WTC11 (cell line): ENCODE data around the gene USF2. TPM values are rescaled to one million over a fixed set of nuclear protein-coding genes. Genes with fewer than 3 reads are reported as not detected.
A peak's percentile ranks its signal among the peaks of the same experiment; 100 is the strongest.

ENCODE experiments used
- ATAC-seq: fragments of 200-7000 bp; cut with Tn5 transposase; 2 replicates; pipeline ENCODE4 v1.10.0; 2021; ENCODE audit warnings: mild to moderate bottlenecking, moderate library complexity
- CTCF ChIA-PET: fragments of 300-600 bp; sonication (Branson Sonifier 250); formaldehyde crosslinking; loops from one replicate; lab custom pipeline; 2021; ENCODE audit warnings: antibody characterized with exemption; lab: Charles Lee
- POLR2A ChIA-PET: fragments of 350-600 bp; sonication (Branson Sonifier 250); formaldehyde crosslinking; loops from one replicate; lab custom pipeline; 2021; ENCODE audit warnings: antibody characterized with exemption; lab: Charles Lee
- DNase-seq: peaks from one replicate; pipeline ENCODE4 v3.0.0; 2021; ENCODE audit warnings: low spot score
- H3K27ac Mint-ChIP-seq: 2 replicates; pipeline ENCODE4 v1.8.0; 2021; ENCODE audit warnings: mixed read lengths
- H3K27me3 Mint-ChIP-seq: 2 replicates; pipeline ENCODE4 v1.8.0; 2021; ENCODE audit warnings: low read depth, mild to moderate bottlenecking, moderate library complexity, mixed read lengths
- H3K36me3 Mint-ChIP-seq: 2 replicates; pipeline ENCODE4 v1.8.0; 2021; ENCODE audit warnings: mixed read lengths
- H3K4me1 Mint-ChIP-seq: 2 replicates; pipeline ENCODE4 v1.8.0; 2022; ENCODE audit warnings: mixed read lengths
- H3K4me3 Mint-ChIP-seq: 2 replicates; pipeline ENCODE4 v1.8.0; 2021; ENCODE audit warnings: mild to moderate bottlenecking, moderate library complexity, mixed read lengths
- H3K9me3 Mint-ChIP-seq: 2 replicates; pipeline ENCODE4 v1.8.0; 2021; ENCODE audit warnings: mixed read lengths
- ATF1 ChIP-seq: sonication (generic); formaldehyde crosslinking; IDR thresholded peaks from 2 replicates; pipeline ENCODE4 v1.8.1; 2023; ENCODE audit warnings: mild to moderate bottlenecking, moderate library complexity, missing genetic modification reagents
- ELF4 ChIP-seq: sonication (generic); formaldehyde crosslinking; IDR thresholded peaks from 2 replicates; pipeline ENCODE4 v1.8.1; 2022; ENCODE audit warnings: low read depth, mild to moderate bottlenecking, moderate library complexity, missing genetic modification reagents
- GRHL2 ChIP-seq: fragments of 250-450 bp; sonication (Bioruptor Pico); IDR thresholded peaks from 2 replicates; pipeline ENCODE4 v1.8.0; 2022; ENCODE audit warnings: mild to moderate bottlenecking, moderate library complexity; ENCODE audit not compliant: insufficient replicate concordance, severe bottlenecking
- HMGA2 ChIP-seq: fragments of 250-450 bp; sonication (Bioruptor Pico); IDR thresholded peaks from 2 replicates; pipeline ENCODE4 v1.4.0; 2021; ENCODE audit warnings: mild to moderate bottlenecking, moderate library complexity
- JAZF1 ChIP-seq: fragments of 250-450 bp; sonication (Bioruptor Pico); IDR thresholded peaks from 2 replicates; pipeline ENCODE4 v1.9.0; 2021; ENCODE audit warnings: moderate library complexity, mild to moderate bottlenecking, inconsistent platforms
- KAT7 ChIP-seq: sonication (generic); formaldehyde crosslinking; IDR thresholded peaks from 2 replicates; pipeline ENCODE4 v1.8.1; 2023; ENCODE audit warnings: missing genetic modification reagents, mild to moderate bottlenecking, borderline replicate concordance
- MXD4 ChIP-seq: fragments of 250-450 bp; sonication (Bioruptor Pico); IDR thresholded peaks from 2 replicates; pipeline ENCODE4 v1.8.0; 2021; ENCODE audit warnings: mild to moderate bottlenecking, moderate library complexity, borderline replicate concordance
- NFYB ChIP-seq: sonication (generic); formaldehyde crosslinking; conservative IDR thresholded peaks from 2 replicates; pipeline ENCODE4 v1.8.0; 2022; ENCODE audit warnings: low read depth, missing genetic modification reagents
- SMAD4 ChIP-seq: sonication (generic); formaldehyde crosslinking; IDR thresholded peaks from 2 replicates; pipeline ENCODE4 v1.8.0; 2022; ENCODE audit warnings: mild to moderate bottlenecking, missing genetic modification reagents
- TEAD4 ChIP-seq: sonication (generic); formaldehyde crosslinking; IDR thresholded peaks from 2 replicates; pipeline ENCODE4 v1.8.0; 2022; ENCODE audit warnings: mild to moderate bottlenecking, missing genetic modification reagents
- ZNF317 ChIP-seq: sonication (generic); formaldehyde crosslinking; IDR thresholded peaks from 2 replicates; pipeline ENCODE4 v1.8.1; 2023; ENCODE audit warnings: low read depth, mild to moderate bottlenecking, moderate library complexity, missing genetic modification reagents, borderline replicate concordance
- total RNA-seq: library from RNA; stranded (reverse); gene quantifications from 3 replicates; pipeline ENCODE4 v1.2.3, GENCODE V29; 2021
- TF ChIP-seq, protein P1 (sequence below): sonication (generic); formaldehyde crosslinking; IDR thresholded peaks from 2 replicates; pipeline ENCODE4 v1.8.1; 2023; ENCODE audit warnings: mild to moderate bottlenecking, moderate library complexity, missing genetic modification reagents
- TF ChIP-seq, protein P2 (sequence below): fragments of 250-450 bp; sonication (Bioruptor Pico); IDR thresholded peaks from 2 replicates; pipeline ENCODE4 v1.9.0; 2021; ENCODE audit warnings: mild to moderate bottlenecking
- TF ChIP-seq, protein P3 (sequence below): sonication (generic); formaldehyde crosslinking; IDR thresholded peaks from 2 replicates; pipeline ENCODE4 v1.8.1; 2023; ENCODE audit warnings: mild to moderate bottlenecking, missing genetic modification reagents, moderate library complexity
- TF ChIP-seq, protein P4 (sequence below): sonication (generic); formaldehyde crosslinking; IDR thresholded peaks from 2 replicates; pipeline ENCODE4 v1.8.0; 2022; ENCODE audit warnings: mild to moderate bottlenecking, missing genetic modification reagents
- TF ChIP-seq, protein P5 (sequence below): fragments of 250-450 bp; sonication (Bioruptor Pico); IDR thresholded peaks from 2 replicates; pipeline ENCODE4 v1.8.0; 2021; ENCODE audit warnings: mild to moderate bottlenecking
- TF ChIP-seq, protein P6 (sequence below): sonication (generic); formaldehyde crosslinking; IDR thresholded peaks from 2 replicates; pipeline ENCODE4 v1.8.1; 2022; ENCODE audit warnings: low read depth, missing genetic modification reagents, borderline replicate concordance
- TF ChIP-seq, protein P7 (sequence below): sonication (generic); formaldehyde crosslinking; IDR thresholded peaks from 2 replicates; pipeline ENCODE4 v1.8.0; 2022; ENCODE audit warnings: mild to moderate bottlenecking, missing genetic modification reagents
- TF ChIP-seq, protein P8 (sequence below): sonication (generic); formaldehyde crosslinking; IDR thresholded peaks from 2 replicates; pipeline ENCODE4 v1.8.1; 2022; ENCODE audit warnings: low read depth, mild to moderate bottlenecking, moderate library complexity, missing genetic modification reagents, borderline replicate concordance

The USF2 gene
- total RNA-seq, 1 experiment from 2014 or later, result 109 TPM

DNA sequence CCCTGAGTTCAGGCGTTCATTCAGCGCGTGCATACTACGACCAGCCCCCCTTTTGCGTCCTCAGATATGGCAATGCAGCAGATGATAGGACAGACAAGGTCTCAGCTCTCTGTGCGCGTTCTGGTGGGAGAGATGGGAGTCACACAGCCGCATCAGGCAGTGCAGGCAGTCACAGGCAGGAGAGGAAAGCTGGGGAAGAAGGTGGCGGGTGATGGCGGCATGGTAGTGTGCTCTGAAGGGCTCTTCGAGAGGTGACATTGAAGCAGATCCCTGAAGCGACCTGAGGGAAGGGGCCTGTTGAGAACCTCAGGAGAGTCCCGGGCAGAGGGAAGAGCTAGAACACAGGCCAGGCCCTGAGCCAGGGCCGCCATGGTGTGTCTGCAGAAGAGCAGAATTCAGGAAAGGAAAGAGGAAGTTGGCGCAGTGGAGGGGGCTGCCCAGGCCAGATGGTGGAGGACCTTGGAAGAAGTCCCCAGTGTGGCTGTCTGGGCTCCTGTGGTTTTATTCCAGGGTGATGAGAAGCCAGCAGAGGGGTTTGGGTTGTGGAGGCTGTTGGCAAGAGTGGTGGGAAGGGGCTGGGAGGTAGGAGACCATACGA lies 3.5 kb downstream of the USF2 start:
- Mint-ChIP-seq H3K27me3 (no peaks in the 10 kb centered on the region), H3K9me3 (no peaks in the 10 kb centered on the region), H3K4me3 (no peak overlapping the region), H3K36me3 (peaks cover 56% of the 10 kb centered on the region), H3K27ac (peak overlapping the region; percentile 57; the same call in 1 of the 2 replicates), H3K4me1 (no peaks in the 10 kb centered on the region)
- ATAC-seq (no peak), DNase-seq (no peak)
- CTCF ChIA-PET, result no interaction called here
- TF ChIP-seq GRHL2 (no peak), ZNF317 (CRISPR knock-in tag) (no peak), HMGA2 (no peak), TEAD4 (CRISPR knock-in tag) (no peak), NFYB (CRISPR knock-in tag) (no peak)
- TF ChIP-seq, protein P1, sequence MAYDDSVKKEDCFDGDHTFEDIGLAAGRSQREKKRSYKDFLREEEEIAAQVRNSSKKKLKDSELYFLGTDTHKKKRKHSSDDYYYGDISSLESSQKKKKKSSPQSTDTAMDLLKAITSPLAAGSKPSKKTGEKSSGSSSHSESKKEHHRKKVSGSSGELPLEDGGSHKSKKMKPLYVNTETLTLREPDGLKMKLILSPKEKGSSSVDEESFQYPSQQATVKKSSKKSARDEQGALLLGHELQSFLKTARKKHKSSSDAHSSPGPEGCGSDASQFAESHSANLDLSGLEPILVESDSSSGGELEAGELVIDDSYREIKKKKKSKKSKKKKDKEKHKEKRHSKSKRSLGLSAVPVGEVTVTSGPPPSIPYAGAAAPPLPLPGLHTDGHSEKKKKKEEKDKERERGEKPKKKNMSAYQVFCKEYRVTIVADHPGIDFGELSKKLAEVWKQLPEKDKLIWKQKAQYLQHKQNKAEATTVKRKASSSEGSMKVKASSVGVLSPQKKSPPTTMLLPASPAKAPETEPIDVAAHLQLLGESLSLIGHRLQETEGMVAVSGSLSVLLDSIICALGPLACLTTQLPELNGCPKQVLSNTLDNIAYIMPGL (CRISPR knock-in tag), result no peak
- TF ChIP-seq, protein P2, sequence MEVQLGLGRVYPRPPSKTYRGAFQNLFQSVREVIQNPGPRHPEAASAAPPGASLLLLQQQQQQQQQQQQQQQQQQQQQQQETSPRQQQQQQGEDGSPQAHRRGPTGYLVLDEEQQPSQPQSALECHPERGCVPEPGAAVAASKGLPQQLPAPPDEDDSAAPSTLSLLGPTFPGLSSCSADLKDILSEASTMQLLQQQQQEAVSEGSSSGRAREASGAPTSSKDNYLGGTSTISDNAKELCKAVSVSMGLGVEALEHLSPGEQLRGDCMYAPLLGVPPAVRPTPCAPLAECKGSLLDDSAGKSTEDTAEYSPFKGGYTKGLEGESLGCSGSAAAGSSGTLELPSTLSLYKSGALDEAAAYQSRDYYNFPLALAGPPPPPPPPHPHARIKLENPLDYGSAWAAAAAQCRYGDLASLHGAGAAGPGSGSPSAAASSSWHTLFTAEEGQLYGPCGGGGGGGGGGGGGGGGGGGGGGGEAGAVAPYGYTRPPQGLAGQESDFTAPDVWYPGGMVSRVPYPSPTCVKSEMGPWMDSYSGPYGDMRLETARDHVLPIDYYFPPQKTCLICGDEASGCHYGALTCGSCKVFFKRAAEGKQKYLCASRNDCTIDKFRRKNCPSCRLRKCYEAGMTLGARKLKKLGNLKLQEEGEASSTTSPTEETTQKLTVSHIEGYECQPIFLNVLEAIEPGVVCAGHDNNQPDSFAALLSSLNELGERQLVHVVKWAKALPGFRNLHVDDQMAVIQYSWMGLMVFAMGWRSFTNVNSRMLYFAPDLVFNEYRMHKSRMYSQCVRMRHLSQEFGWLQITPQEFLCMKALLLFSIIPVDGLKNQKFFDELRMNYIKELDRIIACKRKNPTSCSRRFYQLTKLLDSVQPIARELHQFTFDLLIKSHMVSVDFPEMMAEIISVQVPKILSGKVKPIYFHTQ (CRISPR knock-in tag), result no peak
- TF ChIP-seq, protein P3, sequence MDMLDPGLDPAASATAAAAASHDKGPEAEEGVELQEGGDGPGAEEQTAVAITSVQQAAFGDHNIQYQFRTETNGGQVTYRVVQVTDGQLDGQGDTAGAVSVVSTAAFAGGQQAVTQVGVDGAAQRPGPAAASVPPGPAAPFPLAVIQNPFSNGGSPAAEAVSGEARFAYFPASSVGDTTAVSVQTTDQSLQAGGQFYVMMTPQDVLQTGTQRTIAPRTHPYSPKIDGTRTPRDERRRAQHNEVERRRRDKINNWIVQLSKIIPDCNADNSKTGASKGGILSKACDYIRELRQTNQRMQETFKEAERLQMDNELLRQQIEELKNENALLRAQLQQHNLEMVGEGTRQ, result no peak
- TF ChIP-seq, protein P4, sequence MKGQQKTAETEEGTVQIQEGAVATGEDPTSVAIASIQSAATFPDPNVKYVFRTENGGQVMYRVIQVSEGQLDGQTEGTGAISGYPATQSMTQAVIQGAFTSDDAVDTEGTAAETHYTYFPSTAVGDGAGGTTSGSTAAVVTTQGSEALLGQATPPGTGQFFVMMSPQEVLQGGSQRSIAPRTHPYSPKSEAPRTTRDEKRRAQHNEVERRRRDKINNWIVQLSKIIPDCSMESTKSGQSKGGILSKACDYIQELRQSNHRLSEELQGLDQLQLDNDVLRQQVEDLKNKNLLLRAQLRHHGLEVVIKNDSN (CRISPR knock-in tag), result no peak
- POLR2A ChIA-PET, result no interaction called here

DNA sequence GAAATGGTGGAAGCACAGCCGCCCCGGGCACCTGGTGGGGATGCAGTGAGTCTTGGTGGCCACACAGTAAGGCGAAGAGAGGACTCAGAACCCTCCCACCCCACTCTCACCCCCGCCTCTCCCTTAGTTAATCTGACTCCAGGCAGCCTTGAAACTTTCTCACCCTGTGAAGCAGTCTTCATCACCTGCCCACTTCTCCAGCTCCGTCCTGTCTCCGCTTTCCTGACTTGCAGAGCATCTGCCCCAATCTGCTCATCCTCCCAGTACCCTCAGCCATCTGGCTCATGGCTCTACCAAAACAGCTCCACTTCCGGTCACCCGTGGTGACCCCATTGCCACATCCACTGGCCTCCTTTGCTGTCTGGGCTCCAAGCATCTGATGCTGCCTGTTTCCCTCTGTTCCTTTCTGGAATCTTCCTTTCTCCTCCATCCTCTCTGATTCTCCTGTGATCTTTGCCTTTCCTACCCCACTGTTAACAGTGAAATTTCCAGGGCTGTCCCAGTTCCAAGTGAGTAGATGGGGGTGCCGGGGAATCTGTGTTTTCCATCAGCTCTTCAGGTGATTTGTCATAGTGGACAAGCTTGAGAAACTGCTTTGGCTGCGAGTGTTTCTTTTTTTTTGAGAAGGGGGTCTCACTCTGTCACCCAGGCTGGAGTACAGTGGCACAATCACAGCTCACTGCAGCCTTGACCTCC lies 4.3 kb downstream of the USF2 start:
- ChIA-PET CTCF (no interaction called here), POLR2A (no interaction called here)
- H3K4me1 Mint-ChIP-seq, result no peaks in the 10 kb centered on the region
- peak overlapping the region; percentile 38; the same call in 1 of the 2 replicates for H3K27ac Mint-ChIP-seq
- no peaks in the 10 kb centered on the region for H3K27me3 Mint-ChIP-seq
- ATAC-seq (no peak), DNase-seq (no peak)
- no peak overlapping the region for H3K4me3 Mint-ChIP-seq
- no peaks in the 10 kb centered on the region for H3K9me3 Mint-ChIP-seq
- peaks cover 56% of the 10 kb centered on the region for H3K36me3 Mint-ChIP-seq
- TF ChIP-seq, protein P5, sequence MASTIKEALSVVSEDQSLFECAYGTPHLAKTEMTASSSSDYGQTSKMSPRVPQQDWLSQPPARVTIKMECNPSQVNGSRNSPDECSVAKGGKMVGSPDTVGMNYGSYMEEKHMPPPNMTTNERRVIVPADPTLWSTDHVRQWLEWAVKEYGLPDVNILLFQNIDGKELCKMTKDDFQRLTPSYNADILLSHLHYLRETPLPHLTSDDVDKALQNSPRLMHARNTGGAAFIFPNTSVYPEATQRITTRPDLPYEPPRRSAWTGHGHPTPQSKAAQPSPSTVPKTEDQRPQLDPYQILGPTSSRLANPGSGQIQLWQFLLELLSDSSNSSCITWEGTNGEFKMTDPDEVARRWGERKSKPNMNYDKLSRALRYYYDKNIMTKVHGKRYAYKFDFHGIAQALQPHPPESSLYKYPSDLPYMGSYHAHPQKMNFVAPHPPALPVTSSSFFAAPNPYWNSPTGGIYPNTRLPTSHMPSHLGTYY (CRISPR knock-in tag), result no peak
- TF ChIP-seq KAT7 (CRISPR knock-in tag) (no peak), ATF1 (no peak), SMAD4 (no peak), ELF4 (CRISPR knock-in tag) (no peak), MXD4 (CRISPR knock-in tag) (no peak), JAZF1 (no peak)
- TF ChIP-seq, protein P1 (CRISPR knock-in tag), result no peak
- TF ChIP-seq, protein P6, sequence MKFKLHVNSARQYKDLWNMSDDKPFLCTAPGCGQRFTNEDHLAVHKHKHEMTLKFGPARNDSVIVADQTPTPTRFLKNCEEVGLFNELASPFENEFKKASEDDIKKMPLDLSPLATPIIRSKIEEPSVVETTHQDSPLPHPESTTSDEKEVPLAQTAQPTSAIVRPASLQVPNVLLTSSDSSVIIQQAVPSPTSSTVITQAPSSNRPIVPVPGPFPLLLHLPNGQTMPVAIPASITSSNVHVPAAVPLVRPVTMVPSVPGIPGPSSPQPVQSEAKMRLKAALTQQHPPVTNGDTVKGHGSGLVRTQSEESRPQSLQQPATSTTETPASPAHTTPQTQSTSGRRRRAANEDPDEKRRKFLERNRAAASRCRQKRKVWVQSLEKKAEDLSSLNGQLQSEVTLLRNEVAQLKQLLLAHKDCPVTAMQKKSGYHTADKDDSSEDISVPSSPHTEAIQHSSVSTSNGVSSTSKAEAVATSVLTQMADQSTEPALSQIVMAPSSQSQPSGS (CRISPR knock-in tag), result no peak
- TF ChIP-seq, protein P7, sequence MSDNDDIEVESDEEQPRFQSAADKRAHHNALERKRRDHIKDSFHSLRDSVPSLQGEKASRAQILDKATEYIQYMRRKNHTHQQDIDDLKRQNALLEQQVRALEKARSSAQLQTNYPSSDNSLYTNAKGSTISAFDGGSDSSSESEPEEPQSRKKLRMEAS (CRISPR knock-in tag), result no peak
- TF ChIP-seq, protein P8, sequence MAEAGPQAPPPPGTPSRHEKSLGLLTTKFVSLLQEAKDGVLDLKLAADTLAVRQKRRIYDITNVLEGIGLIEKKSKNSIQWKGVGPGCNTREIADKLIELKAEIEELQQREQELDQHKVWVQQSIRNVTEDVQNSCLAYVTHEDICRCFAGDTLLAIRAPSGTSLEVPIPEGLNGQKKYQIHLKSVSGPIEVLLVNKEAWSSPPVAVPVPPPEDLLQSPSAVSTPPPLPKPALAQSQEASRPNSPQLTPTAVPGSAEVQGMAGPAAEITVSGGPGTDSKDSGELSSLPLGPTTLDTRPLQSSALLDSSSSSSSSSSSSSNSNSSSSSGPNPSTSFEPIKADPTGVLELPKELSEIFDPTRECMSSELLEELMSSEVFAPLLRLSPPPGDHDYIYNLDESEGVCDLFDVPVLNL (CRISPR knock-in tag), result no peak
